ENCODE measurements around the gene ECHDC1. TPM values are rescaled to one million over a fixed set of nuclear protein-coding genes. Genes with fewer than 3 reads are reported as not detected.
A peak's percentile ranks its signal among the peaks of the same experiment; 100 is the strongest.

The ECHDC1 gene
- total RNA-seq, 8 experiments from 2014 or later = 48.7 to 85.8 (median 64.8) TPM

- 42 to 100% (median 71%) methylated on average over 1 to 2 of the region's 2 CpGs; no CpG with 5 or more reads in 3 of the 10 experiments for WGBS, 10 experiments
- Histone ChIP-seq H3K4me1 (replicated peaks in 1 of 2) (peaks cover 0 to 2% of the 10 kb centered on the region in 2 donors), H3K27ac (no peak overlapping the region), H3K4me3 (no peak overlapping the region)
- peak in 1 of 8 experiments; percentile 20 for ATAC-seq (replicated peaks in 6 of 8)
- in situ Hi-C loops (cut with MboI; ENCODE audit: low pct_unique_long_range_greater_than_20kb in 2 of 9, low sequenced_read_pairs in 9 of 9, unreplicated experiment in 9 of 9) = no loop called here
Observed at GRCh38 chr6:127298475-127298874, 44.9 kb downstream of the ECHDC1 start.

DNA sequence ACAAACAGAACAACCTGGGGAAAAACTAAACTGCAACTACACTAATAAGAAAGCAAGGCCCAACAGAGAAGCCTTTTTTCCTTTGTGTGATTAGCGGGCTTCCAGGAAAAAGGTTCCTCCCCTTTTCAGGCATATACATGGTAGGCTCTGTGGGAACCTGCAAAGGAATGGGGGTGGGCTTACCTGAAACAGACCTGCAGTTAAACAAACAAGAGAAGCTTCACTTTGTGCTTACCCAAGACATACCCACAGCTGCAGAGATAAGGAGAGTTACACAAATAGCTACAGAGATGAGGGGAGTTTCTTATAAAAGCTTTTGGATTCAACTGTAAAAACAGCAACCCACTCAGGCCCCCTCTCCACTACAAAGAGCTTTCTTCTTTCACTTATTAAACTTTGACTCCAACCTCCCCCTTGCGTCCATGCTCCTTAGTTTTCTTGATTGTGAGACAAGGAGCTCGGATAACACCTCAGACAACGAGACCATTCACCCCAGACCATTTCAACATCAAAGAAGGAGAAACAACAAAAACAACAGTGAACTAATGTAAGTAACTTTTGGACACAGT lies 45.8 kb downstream of the ECHDC1 start:
- no peak for ATAC-seq (replicated peaks in 6 of 8)
- H3K4me1 ChIP-seq (replicated peaks in 1 of 2) = peaks cover 0 to 2% of the 10 kb centered on the region in 2 donors
- H3K27ac ChIP-seq = no peak overlapping the region
- WGBS, 10 experiments = 62 to 100% (median 100%) methylated on average over 1 to 4 of the region's 4 CpGs; no CpG with 5 or more reads in 1 of the 10 experiments
- H3K4me3 ChIP-seq = no peak overlapping the region
- in situ Hi-C loops (cut with MboI; ENCODE audit: low pct_unique_long_range_greater_than_20kb in 2 of 9, low sequenced_read_pairs in 9 of 9, unreplicated experiment in 9 of 9) = no loop called here

GRCh38 chr6:127291495-127291894 lies 51.9 kb downstream of the ECHDC1 start:
- no peak for ATAC-seq (replicated peaks in 6 of 8)
- Histone ChIP-seq H3K4me1 (replicated peaks in 1 of 2) (peaks cover 8 to 9% of the 10 kb centered on the region in 2 donors), H3K27ac (no peak overlapping the region), H3K4me3 (no peak overlapping the region)
- in situ Hi-C loops (cut with MboI; ENCODE audit: low pct_unique_long_range_greater_than_20kb in 2 of 9, low sequenced_read_pairs in 9 of 9, unreplicated experiment in 9 of 9) = no loop called here
- 17 to 67% (median 50%) methylated on average over 2 to 5 of the region's 5 CpGs for WGBS, 10 experiments

GRCh38 chr6:127290391-127291265 lies 52.8 kb downstream of the ECHDC1 start:
- ATAC-seq (replicated peaks in 6 of 8) = no peak
- in situ Hi-C loops (cut with MboI; ENCODE audit: low pct_unique_long_range_greater_than_20kb in 2 of 9, low sequenced_read_pairs in 9 of 9, unreplicated experiment in 9 of 9) = no loop called here
- no peak overlapping the region for H3K4me3 ChIP-seq

GRCh38 chr6:127289934-127290333 lies 53.5 kb downstream of the ECHDC1 start:
- no peak for ATAC-seq (replicated peaks in 6 of 8)
- Histone ChIP-seq H3K27ac (no peak overlapping the region), H3K4me1 (replicated peaks in 1 of 2) (peaks cover 7 to 8% of the 10 kb centered on the region in 2 donors), H3K4me3 (no peak overlapping the region)
- in situ Hi-C loops (cut with MboI; ENCODE audit: low pct_unique_long_range_greater_than_20kb in 2 of 9, low sequenced_read_pairs in 9 of 9, unreplicated experiment in 9 of 9) = no loop called here
- WGBS, 10 experiments = 44 to 97% (median 83%) methylated on average over 1 to 5 of the region's 5 CpGs

More at GRCh38 chr6:127290391-127291265, 52.8 kb downstream of the ECHDC1 start:
- Histone ChIP-seq H3K27ac (no peak overlapping the region), H3K4me1 (replicated peaks in 1 of 2) (peaks cover 8 to 9% of the 10 kb centered on the region in 2 donors)
- WGBS, 10 experiments = 33 to 84% (median 70%) methylated on average over 1 to 4 of the region's 4 CpGs; no CpG with 5 or more reads in 1 of the 10 experiments

- ATAC-seq (replicated peaks in 6 of 8) = no peak
- no peak overlapping the region for H3K27ac ChIP-seq
- in situ Hi-C loops (cut with MboI; ENCODE audit: low pct_unique_long_range_greater_than_20kb in 2 of 9, low sequenced_read_pairs in 9 of 9, unreplicated experiment in 9 of 9) = no loop called here
- no peak overlapping the region for H3K4me3 ChIP-seq
- peaks cover 6 to 8% of the 10 kb centered on the region in 2 donors for H3K4me1 ChIP-seq (replicated peaks in 1 of 2)
Observed at GRCh38 chr6:127288705-127289104, 54.7 kb downstream of the ECHDC1 start.

DNA sequence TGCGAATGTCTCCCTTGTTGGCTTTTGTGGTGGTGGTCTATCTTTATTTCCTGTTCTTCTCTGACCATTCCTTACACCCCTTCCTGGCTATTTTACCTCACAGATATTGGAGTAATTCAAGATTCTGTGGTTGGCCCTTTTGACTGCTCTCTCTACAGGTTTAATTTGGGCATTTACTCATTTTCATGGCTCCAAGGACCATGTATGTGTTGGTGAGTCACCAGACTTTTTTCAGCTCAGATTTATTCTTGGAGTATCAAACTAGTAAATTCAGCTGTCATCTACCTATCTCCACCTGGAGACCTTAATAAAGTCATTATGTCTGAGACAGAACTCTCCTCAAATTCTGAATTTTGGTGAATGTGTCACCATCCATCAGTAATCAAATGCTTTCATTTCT lies 61.2 kb downstream of the ECHDC1 start:
- in situ Hi-C loops (cut with MboI; ENCODE audit: low pct_unique_long_range_greater_than_20kb in 2 of 9, low sequenced_read_pairs in 9 of 9, unreplicated experiment in 9 of 9) = no loop called here
- Histone ChIP-seq H3K4me3 (no peak overlapping the region), H3K4me1 (replicated peaks in 1 of 2) (no peaks in the 10 kb centered on the region), H3K27ac (no peak overlapping the region)
- WGBS, 10 experiments = 83 to 100% (median 100%) methylated on average over 1 of the region's 1 CpG; no CpG with 5 or more reads in 2 of the 10 experiments
- no peak for ATAC-seq (replicated peaks in 6 of 8)

DNA sequence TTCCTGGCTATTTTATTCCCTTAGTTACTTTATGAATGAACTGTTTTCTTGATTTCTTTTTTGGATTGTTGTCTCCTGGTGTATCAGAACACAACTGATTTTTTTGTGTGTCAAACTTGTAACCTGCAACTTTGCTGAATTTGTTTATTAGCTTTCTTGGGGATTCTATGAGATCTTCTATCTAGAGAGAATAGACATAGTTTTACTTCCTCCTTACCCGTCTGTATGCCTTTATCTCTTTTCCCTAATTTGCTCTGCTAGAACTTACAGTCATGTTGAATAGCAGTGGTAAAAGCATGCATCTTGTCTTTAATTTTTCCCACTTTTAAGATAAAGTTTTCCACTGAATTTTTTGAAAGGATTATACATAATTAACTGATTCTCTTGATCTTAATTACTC lies 63.6 kb downstream of the ECHDC1 start:
- in situ Hi-C loops (cut with MboI; ENCODE audit: low pct_unique_long_range_greater_than_20kb in 2 of 9, low sequenced_read_pairs in 9 of 9, unreplicated experiment in 9 of 9) = no loop called here
- Histone ChIP-seq H3K4me1 (replicated peaks in 1 of 2) (no peaks in the 10 kb centered on the region), H3K27ac (no peak overlapping the region), H3K4me3 (no peak overlapping the region)
- WGBS, 10 experiments = 40 to 100% (median 88%) methylated on average over 1 of the region's 1 CpG; no CpG with 5 or more reads in 2 of the 10 experiments
- no peak for ATAC-seq (replicated peaks in 6 of 8)

DNA sequence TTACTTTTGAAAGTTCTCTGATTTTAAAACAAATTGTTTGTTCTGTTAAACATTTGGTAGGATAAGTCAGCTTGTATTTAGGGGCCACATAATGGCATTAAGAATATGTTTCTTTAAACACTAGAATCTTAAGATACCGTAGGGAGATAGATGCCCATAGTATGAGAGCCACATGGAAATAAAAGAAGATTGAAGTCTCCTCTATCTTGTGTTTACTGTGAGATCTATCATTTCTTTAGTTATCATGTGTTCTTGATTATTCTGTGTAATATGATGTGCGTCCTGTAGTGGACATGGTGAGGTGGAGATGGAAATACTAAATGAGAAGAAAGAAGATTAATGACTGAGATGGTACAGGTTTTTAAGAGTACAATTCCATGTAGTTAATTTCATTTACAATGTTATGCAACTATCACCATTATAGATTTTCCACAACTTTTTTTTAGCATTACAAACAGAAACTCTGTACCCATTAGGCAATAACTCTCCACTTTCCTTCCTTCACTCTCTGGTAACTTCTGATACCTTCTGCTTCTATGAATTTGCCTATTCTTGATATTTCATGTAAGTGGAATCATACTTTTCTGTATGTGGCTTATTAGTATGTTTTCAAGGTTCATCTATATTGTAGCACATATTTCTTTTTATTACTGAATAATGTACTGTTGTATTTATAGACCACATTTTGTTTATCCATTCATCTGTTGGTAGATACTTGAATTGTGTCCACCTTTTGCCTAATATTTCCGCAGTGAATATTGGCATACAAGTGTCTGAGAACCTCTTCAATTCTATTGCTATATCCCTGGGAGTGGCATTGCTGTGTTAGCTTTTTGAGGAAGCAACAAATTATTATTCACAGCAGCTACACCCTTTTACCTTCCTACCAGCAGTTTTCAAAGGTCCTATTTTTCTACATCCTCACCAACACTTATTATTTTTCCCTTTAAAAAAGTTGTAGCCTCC lies 65.2 kb downstream of the ECHDC1 start:
- Histone ChIP-seq H3K27ac (no peak overlapping the region), H3K4me3 (no peak overlapping the region), H3K4me1 (replicated peaks in 1 of 2) (no peaks in the 10 kb centered on the region)
- in situ Hi-C loops (cut with MboI; ENCODE audit: low pct_unique_long_range_greater_than_20kb in 2 of 9, low sequenced_read_pairs in 9 of 9, unreplicated experiment in 9 of 9) = no loop called here
- WGBS, 10 experiments = 68 to 100% (median 93%) methylated on average over 2 to 3 of the region's 3 CpGs
- ATAC-seq (replicated peaks in 6 of 8) = no peak

- Histone ChIP-seq H3K4me3 (no peak overlapping the region), H3K4me1 (replicated peaks in 1 of 2) (no peaks in the 10 kb centered on the region), H3K27ac (no peak overlapping the region)
- ATAC-seq (replicated peaks in 6 of 8) = no peak
- WGBS, 10 experiments = 86 to 100% (median 100%) methylated on average over 1 of the region's 1 CpG; no CpG with 5 or more reads in 3 of the 10 experiments
- in situ Hi-C loops (cut with MboI; ENCODE audit: low pct_unique_long_range_greater_than_20kb in 2 of 9, low sequenced_read_pairs in 9 of 9, unreplicated experiment in 9 of 9) = no loop called here
Observed at GRCh38 chr6:127276331-127276730, 67.1 kb downstream of the ECHDC1 start.

DNA sequence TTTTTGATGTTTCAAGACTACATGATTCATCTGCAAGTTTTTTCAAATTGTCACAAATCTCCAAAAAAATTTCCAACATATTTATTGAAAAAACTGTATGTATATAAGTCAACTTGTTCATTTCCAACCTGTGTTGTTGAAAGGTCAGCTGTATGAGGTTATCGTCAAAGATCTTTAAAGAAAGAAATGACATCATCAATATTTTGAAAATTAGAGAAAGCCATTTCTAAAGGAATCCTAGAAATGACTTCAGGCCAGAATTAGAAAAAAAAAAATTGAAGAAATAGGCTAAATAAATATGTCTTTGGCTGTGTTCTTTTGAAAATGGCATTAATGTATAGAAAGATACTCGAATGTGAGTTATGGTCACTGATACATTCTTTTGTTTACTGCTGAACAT lies 69.9 kb downstream of the ECHDC1 start:
- in situ Hi-C loops (cut with MboI; ENCODE audit: low pct_unique_long_range_greater_than_20kb in 2 of 9, low sequenced_read_pairs in 9 of 9, unreplicated experiment in 9 of 9) = no loop called here
- peaks cover 4 to 18% of the 10 kb centered on the region in 2 donors for H3K4me1 ChIP-seq (replicated peaks in 1 of 2)
- 73 to 100% (median 93%) methylated on average over 1 to 2 of the region's 2 CpGs; no CpG with 5 or more reads in 1 of the 10 experiments for WGBS, 10 experiments
- no peak for ATAC-seq (replicated peaks in 6 of 8)
- H3K4me3 ChIP-seq = no peak overlapping the region
- H3K27ac ChIP-seq = no peak overlapping the region

- WGBS, 10 experiments = 82 to 100% (median 100%) methylated on average over 1 to 3 of the region's 3 CpGs
- Histone ChIP-seq H3K4me3 (no peak overlapping the region), H3K27ac (no peak overlapping the region), H3K4me1 (replicated peaks in 1 of 2) (peaks cover 4 to 18% of the 10 kb centered on the region in 2 donors)
- in situ Hi-C loops (cut with MboI; ENCODE audit: low pct_unique_long_range_greater_than_20kb in 2 of 9, low sequenced_read_pairs in 9 of 9, unreplicated experiment in 9 of 9) = no loop called here
- no peak for ATAC-seq (replicated peaks in 6 of 8)
Observed at GRCh38 chr6:127272576-127272975, 70.8 kb downstream of the ECHDC1 start.

Data from motor neuron (in vitro differentiated cells).